ENCODE data around the gene CHST15.
"Not testable (repeated sequence)": the region's sequence is repeated elsewhere in the genome, so short reads cannot be mapped to it uniquely, and the experiment has no call there.

The CHST15 gene

DNA sequence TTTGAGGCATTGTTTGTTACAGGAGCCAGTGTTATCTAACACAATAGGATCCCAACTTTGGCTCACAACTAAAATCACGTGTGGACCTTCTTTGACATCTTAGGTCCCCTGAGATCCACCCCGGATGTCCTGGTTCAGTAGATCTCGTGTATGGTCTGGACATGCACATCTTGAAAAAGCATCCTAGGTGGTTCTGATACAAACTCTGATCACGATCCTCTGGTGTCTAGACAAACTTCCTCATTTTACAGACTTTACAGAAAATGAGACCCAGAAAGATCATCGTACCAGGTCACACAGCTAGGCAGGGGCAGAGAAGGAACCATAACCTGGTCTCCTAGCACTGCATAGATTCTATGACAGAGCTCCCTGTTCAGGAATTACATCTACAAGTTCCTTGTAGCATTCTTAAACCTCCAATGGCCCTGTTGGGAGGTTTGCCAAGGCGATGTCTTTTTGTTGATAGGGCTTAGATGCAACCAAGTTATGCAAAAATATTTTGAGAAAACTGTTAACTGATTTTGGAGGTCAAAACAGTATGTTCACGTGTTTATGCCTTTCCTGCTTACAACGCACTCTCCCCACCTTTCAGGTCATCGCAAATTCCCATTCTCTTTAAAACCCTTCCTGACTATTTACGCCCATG is 30.8 kb upstream of the CHST15 start:
- no peak for DNase-seq (ENCODE audit: low spot score)

- DNase-seq (ENCODE audit: low spot score): no peak
Measured at GRCh38 chr10:124123156-124123555, 29.8 kb upstream of the CHST15 start.

DNA sequence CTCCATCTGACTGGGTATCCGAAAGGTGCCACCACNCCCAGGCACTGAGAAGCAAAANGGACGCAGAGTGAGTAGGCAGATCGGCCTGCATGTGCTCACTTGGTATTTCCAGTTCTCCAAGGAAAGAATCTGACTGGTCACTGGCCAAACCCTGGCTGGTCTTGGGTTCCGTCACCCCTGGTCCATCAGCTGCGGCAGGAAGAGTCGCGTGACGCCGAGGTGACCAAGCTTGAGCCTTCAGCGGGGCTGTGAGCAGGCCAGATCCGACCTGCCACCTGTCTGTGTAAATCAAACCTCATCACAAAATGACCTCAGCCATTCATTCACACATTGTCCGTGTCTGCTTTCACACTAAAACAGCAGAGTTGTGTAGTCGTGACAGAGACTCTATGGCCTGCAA is 28.8 kb upstream of the CHST15 start:
- DNase-seq (ENCODE audit: low spot score): no peak

DNA sequence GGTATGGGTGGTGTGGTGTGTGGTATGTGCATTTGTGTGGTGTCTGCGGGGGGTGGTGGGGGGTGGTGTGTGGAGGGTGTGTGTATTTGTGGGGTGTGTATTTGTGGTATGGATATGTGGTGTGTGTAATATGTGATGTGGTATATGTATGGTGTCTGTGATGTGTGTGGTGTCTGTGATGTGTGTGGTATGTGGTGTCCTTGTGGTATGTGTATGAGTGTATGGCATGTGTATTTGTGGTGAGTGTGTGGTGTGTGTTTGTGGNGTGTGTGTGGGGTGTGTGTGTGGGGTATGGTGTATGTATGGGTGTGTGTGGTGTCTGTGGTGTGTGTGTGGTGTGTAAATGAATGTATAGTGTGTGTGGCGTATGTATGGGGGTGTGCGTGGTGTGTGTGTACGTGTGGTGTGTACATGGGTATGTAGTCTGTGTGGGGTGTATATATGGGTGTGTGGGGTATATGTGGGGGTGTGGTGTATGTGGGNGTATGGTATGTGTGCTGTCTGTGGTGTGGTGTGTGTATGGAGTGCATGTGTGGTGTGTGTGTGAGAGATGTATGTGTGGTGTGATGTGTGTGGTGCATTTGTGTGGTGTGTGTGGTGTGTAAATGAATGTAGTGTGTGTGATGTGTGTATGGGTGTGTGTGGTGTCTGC is 27.1 kb upstream of the CHST15 start:
- DNase-seq (ENCODE audit: low spot score): no peak

DNA sequence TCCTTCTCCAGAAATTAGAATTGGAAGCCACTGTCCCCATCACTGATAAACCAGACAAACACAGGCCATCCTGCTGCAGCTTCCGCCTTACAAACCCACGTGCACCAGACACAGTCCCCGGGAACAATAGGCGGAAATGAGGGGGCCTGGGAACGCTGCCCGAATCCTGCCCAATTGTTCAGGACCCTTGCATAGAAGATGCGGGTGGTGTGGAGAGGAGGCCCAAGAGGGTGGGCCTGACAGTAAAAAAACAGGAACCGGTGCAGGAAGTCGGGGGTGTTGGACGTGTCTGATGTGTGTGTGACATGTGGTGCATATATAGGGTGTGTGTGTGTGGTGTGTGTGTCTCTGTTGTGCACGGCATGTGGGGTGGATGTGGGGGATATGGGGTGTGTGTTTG is 26.5 kb upstream of the CHST15 start:
- no peak for DNase-seq (ENCODE audit: low spot score)

GRCh38 chr10:124119216-124119615 is 25.8 kb upstream of the CHST15 start:
- no peak for DNase-seq (ENCODE audit: low spot score)

GRCh38 chr10:124117833-124118232 is 24.4 kb upstream of the CHST15 start:
- DNase-seq (ENCODE audit: low spot score): no peak

- no peak for DNase-seq (ENCODE audit: low spot score)
Measured at GRCh38 chr10:124117511-124117785, 24.1 kb upstream of the CHST15 start.

DNA sequence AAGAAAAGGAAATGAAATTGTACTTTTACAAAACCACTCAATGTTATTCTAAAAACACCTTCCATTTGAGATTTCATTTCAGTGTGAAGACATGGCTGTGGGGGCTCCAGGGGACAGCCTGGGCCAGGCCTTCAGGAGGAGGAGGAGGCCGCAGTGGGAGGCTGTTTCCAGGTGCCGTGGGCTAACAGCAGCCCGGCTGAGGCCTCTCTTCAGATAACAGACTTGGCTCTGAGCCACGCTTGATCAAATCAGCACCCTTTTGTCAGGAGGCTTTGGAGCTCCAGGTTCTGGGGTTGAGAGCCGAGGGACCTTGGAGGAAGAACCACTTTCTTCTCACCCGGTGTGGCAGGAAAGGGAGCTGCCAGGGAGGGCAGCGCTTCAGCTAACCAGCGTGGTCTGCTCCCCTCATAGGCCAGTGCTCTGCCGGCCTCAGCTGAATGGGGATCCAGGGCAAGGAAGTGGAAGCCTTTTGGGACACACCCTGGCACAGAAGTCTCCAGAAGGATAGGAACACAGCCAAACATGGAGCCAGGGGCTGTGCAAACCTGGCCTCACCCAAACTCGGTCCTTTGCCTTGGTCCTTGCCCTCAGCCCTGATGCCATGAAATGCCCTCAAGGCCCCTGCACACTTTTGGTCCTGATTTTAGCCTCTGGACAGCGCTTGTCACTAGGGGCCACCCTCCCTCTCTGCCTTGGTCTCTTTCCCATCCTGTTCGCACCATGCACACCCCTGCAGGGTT is 23.5 kb upstream of the CHST15 start:
- DNase-seq (ENCODE audit: low spot score): no peak

DNA sequence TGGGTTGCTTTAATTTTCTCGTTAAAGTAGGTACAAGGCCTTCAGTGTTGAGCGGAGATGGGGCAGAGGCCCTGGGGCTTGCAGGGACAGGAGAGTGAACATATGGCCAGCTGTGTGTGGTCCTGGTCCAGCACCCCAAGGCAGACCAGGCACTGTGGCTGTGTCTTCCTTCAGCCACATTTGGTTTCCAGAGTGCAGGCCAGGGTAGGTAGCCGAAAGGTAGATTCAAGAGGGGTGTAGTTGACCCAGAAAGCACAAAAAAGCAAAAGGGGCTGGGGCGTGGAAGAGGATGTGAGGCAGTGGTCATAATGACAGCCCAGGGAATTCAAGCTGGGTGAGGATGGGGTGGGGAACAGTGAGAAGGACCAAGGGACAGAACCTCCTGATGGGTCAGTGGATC is 21.3 kb upstream of the CHST15 start:
- no peak for DNase-seq (ENCODE audit: low spot score)

DNA sequence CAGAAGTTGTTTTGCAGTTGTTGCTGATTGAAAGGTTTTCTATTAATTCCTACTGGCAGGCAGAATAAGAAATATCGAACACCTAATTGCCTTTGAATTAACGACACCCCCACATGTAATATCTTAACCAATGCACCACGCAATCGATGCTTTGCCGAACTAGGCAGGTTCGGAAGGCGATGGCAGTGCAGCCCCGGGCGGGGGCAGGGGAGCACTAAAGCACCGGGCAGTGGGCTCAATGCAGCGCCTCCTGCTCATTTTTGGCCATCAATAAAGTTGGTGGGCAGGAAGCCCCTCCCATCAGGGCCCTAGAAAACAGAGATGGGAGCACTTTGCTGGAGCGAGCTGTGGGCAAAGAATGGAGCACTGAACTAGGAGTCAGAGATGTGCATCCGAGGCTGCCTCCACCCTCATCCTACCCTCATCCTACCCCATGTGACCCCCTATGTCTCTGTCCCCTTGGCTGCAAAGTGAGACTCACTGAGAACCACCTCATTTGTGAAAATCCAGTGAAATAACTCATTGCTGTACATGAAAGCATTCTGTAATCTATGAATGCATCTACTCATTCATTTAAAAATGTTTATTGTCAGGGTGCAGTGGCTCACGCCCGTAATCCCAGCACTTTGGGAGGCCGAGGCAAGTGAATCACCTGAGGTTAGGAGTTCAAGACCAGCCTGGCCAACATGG is 19.6 kb upstream of the CHST15 start:
- no peak for DNase-seq (ENCODE audit: low spot score)

- DNase-seq (ENCODE audit: low spot score): no peak
Measured at GRCh38 chr10:124110882-124111281, 17.5 kb upstream of the CHST15 start.

- no peak for DNase-seq (ENCODE audit: low spot score)
Measured at GRCh38 chr10:124109261-124109660, 15.9 kb upstream of the CHST15 start.

DNA sequence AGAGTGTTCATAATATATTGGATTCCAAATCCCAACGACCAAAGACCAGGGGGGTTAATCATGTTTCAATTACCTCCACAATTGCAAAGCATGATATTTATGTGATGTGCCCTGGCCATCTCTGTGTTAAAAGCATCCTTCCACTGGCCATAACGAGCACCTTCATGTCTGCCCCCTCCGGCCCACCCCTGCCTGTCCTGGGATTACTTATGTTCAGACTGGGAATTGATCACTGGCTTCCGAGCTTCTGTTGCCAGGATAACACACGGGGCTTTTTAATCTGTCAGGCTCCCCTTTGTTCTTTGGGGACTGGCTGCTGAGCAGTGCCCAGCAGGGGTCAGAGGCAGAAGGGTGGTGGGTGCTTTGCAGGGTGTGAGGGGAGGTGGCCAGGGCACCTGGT is 13.7 kb upstream of the CHST15 start:
- DNase-seq (ENCODE audit: low spot score): no peak

DNA sequence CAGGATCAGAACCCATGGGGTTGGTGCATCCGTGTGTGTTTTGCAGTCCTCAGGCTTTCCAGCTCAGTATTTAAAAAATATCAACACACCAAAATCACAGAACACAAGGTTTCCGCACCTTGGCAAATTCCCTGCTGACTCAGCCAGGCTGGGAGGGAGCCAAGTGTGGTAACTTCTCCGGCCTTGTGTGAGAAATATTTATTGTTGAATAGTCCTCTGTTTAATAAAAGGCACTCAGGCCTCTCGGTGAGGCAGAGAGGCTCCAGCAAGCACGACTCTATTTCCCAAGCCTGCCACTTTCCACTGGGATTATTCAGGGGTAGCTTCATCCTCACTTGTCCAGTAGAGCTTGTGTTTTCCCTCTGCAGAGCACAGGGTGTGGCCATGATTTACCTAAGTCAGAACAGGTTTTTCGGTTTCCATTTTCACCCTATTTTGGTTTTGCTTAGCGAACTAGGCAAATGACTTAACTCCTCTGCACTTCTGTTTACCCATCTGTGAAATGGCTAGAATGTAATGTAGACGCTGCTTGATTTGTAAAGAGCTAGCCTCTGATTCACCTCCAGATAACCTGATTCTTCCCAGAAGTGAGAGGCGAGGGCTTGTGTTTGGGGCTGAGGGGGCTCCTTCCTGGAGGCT is 13.0 kb upstream of the CHST15 start:
- DNase-seq (ENCODE audit: low spot score): no peak

DNA sequence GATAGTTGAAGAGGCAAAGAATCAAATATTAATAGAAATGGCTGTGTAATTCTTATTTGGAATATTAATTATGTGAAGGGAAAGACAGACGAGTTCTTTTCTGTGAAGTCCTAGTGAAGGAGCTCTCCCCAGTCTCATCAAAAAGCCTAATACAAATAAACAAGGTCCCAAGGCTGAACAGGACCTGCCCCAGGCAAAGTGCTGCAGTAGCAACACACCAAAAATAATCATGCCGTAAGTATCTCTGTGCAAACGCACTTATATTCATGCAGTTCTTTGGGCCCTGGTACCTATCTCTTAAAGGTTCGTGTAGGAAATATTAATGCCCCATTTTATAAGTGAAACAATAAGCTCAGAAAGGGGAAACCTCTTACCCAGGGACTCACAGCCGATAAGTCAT is 12.2 kb upstream of the CHST15 start:
- no peak for DNase-seq (ENCODE audit: low spot score)

GRCh38 chr10:124105045-124105444 is 11.6 kb upstream of the CHST15 start:
- no peak for DNase-seq (ENCODE audit: low spot score)

- no peak for DNase-seq (ENCODE audit: low spot score)
Measured at GRCh38 chr10:124104011-124104627, 10.7 kb upstream of the CHST15 start.

DNA sequence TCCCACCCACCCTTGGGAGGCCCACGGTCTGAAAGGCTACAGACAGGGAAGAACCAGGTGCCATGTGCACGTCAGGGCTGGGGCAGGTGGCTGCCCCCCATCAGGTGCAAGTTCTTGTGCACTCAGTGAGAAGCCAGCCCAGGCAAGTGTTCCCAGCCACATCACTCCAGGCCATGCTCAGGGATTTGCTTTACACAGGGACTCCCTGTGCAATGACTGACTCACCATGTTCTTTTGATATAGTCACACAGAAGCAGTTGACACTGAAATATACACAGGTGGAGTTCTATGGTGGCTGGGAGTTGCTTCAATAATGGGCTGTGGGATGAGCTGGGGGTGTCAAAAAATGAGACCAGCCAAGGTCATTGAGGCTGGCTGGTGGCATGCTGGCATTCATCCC is 8.0 kb upstream of the CHST15 start:
- DNase-seq (ENCODE audit: low spot score): no peak

DNA sequence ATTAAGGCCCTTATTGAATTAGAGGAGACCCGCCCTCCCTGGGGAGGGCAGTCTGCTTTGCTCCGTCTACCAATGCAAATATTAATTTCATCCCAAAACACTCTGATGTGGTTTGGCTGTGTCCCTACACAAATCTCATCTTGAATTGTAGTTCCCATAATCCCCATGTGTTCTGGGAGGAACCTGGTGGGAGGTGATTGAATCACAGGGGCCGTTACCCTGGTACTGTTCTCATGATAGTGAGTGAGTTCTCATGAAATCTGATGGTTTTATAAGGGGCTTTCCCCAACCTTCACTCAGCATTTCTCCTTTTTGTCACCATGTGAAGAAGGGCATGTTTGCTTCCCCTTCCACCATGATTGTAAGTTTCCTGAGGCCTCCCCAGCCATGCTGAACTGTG is 7.3 kb upstream of the CHST15 start:
- DNase-seq (ENCODE audit: low spot score): not testable (repeated sequence)

DNA sequence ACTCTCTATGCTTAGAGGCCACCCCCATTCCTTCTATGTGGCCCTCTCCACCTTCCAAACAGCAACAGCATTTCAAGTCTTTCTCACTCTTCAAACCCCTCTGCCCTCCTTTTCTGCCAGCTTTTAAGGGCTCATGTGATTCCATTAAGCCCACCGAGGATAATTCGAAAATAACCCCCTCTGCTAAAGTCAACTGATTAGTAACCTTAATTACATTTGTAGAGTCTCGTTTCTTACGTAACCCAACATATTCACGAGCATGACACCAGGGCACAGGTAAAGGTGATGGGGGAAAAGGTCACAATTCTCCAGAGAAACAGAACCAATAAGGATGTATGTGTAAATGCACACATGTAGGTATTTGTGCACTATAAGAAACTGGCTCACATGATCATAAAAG is 6.7 kb upstream of the CHST15 start:
- no peak for DNase-seq (ENCODE audit: low spot score)

DNA sequence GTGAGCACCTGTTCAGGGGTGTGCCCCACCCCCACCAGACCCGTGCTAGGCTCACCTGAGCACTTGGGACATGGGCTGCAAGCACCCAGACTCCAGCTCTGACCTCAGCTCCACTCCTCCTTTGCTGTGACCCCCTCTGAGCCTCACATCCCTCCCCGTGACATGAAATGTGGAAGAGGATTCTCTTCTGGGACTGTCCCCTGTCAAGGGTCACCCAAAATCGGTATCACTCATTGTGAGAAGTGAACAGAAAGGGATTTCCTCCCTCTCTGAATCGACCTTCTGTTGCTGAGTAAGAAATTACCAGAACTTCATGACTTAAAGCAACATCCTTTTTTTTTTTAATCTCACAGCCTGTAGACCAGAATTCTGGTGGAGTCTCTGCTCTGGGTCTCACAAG is 6.2 kb upstream of the CHST15 start:
- DNase-seq (ENCODE audit: low spot score): no peak
